ENCODE measurements around the gene OR51B2.

Gene OR51B2

DNA sequence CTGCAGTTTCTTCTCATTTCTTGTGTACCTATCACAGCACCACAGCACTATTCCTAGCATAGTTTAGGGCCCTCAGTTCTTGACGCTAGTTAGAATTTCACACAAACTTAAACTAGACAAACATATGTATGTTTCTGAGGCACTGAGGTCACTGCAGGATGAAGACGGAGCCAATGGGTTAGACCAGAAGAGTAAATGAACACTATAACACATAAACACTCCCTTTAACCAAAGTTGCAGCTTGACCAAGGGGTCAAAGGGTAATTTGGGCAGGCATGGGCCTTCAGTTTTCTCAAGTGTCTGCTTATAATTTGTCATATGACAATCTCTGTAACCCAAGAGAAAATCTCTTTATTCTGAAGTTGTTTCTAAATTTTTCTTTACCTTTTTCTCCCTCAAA, 41.5 kb downstream of the OR51B2 start:
- DNase-seq (ENCODE audit: low spot score), result no peak

DNA sequence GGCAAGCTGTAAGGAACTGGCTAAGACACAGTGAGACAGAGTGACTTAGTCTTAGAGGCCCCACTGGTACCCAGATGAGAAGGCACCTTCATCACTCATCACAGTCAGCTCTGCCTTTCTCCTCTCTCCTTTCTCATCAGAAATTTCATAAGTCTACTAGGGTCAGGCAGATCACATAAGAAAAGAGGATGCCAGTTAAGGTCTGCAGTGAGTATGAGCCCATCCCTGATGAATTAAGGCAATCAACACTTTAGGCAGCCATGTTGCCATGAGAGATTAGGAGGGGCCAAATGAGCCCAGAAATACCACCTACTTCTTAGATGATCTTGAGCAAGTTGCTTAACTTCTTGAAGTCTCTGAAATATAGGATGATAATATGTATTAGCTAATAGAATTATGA, 42.5 kb downstream of the OR51B2 start:
- DNase-seq (ENCODE audit: low spot score), result no peak

DNA sequence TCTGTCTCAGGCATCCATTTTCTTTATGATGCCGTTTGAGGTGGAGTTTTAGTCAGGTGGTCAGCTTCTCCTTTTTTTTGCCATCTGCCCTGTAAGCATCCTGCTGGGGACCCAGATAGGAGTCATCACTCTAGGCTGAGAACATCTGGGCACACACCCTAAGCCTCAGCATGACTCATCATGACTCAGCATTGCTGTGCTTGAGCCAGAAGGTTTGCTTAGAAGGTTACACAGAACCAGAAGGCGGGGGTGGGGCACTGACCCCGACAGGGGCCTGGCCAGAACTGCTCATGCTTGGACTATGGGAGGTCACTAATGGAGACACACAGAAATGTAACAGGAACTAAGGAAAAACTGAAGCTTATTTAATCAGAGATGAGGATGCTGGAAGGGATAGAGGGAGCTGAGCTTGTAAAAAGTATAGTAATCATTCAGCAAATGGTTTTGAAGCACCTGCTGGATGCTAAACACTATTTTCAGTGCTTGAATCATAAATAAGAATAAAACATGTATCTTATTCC, 43.5 kb downstream of the OR51B2 start:
- peak; percentile 92 for DNase-seq (ENCODE audit: low spot score)

- DNase-seq (ENCODE audit: low spot score), result no peak
Observed at GRCh38 chr11:5279471-5280090, 44.5 kb downstream of the OR51B2 start.

- DNase-seq (ENCODE audit: low spot score), result no peak
Observed at GRCh38 chr11:5277807-5278382, 46.2 kb downstream of the OR51B2 start.

DNA sequence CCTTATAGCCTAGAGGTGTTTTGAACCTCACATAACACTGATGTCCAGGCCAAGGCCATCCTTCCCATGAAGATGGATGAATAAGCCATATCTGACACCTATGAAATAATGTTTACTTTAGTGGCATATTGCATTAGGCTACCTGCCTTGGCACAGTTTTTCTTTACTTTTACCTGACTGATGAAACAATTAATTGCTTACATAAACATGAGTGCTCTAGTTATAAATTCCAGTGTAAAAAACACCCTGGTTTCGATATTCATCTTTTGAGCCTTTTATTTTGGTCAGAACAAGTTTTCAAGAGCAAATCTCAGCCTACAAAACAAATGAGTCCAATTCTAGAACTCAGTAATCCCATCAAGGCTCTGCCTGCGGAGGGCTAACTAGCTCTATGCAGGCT, 47.4 kb downstream of the OR51B2 start:
- DNase-seq (ENCODE audit: low spot score), result no peak

GRCh38 chr11:5275369-5276110, 48.6 kb downstream of the OR51B2 start:
- no peak for DNase-seq (ENCODE audit: low spot score)

DNA sequence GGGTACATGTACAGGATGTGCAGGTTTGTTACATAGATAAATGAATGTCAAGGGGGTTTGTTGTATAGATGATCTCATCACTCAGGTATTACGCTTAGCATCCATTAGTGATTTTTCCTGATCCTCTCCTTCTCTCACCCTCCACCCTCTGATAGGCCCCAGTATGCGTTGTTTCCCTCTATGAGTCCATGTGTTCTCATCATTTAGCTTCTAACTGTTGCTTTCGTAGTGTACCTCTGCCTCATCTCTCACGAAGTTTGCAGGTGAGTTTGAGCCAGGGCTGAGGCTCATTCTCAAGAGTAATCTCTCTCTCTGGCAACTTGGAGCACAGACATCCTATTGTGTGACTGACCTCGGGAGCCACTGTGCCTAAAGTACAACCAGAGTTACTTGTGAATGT, 49.7 kb downstream of the OR51B2 start:
- no peak for DNase-seq (ENCODE audit: low spot score)
